ENCODE results near the gene PODXL.

GRCh38 chr7:131553931-131554330 lies 2.5 kb downstream of the PODXL start:
- no peak for TF ChIP-seq REST (IDR thresholded peaks at IDR 0.05; ENCODE audit: insufficient read depth in 1 of 2, low read depth in 2 of 2, low read length in 2 of 2)
- TF ChIP-seq TAF1 (IDR thresholded peaks at IDR 0.05; ENCODE audit: borderline replicate concordance, insufficient read depth, low read length): no peak
- no peak for TF ChIP-seq POLR2AphosphoS5 (IDR thresholded peaks at IDR 0.05; ENCODE audit: low read depth, low read length)
- TF ChIP-seq SIN3A (IDR thresholded peaks at IDR 0.05; ENCODE audit: borderline replicate concordance, insufficient read depth, low read length): no peak
